Measurements from ENCODE around the gene XYLT1.

- TF ChIP-seq EP300 (IDR thresholded peaks at IDR 0.05; ENCODE audit: borderline replicate concordance) (no peak), REST (IDR thresholded peaks at IDR 0.05; ENCODE audit: low read depth) (no peak), MAX (IDR thresholded peaks at IDR 0.05) (no peak), TAF1 (IDR thresholded peaks at IDR 0.05; ENCODE audit: low read depth) (no peak), CREB1 (IDR thresholded peaks at IDR 0.05; ENCODE audit: low read depth) (no peak), YY1 (IDR thresholded peaks at IDR 0.05; ENCODE audit: low read depth) (no peak), USF1 (IDR thresholded peaks at IDR 0.05) (peak; percentile 40; the same call in 1 of the 2 replicates), RAD21 (IDR thresholded peaks at IDR 0.05; ENCODE audit: low read depth) (no peak), EGR1 (IDR thresholded peaks at IDR 0.05) (no peak), CEBPB (IDR thresholded peaks at IDR 0.05) (no peak), TCF12 (IDR thresholded peaks at IDR 0.05; ENCODE audit: low read depth) (no peak), TEAD4 (IDR thresholded peaks at IDR 0.05) (no peak), ZBTB7A (IDR thresholded peaks at IDR 0.05; ENCODE audit: low read depth) (no peak)
Observed at GRCh38 chr16:17364319-17365210, 106.2 kb downstream of the XYLT1 start.

All from Ishikawa (cell line).